GM21526 (cell line): ENCODE measurements around the gene NPHP1.
"Not testable (repeated sequence)": the region's sequence is repeated elsewhere in the genome, so short reads cannot be mapped to it uniquely, and the experiment has no call there.

Experiments used
- ATAC-seq: cut with Tn5 transposase; IDR thresholded peaks from one replicate; pipeline ENCODE4 v1.9.1; 2021; ENCODE audit warnings: moderate library complexity; ENCODE audit not compliant: unreplicated experiment, low FRiP score

Gene NPHP1

DNA sequence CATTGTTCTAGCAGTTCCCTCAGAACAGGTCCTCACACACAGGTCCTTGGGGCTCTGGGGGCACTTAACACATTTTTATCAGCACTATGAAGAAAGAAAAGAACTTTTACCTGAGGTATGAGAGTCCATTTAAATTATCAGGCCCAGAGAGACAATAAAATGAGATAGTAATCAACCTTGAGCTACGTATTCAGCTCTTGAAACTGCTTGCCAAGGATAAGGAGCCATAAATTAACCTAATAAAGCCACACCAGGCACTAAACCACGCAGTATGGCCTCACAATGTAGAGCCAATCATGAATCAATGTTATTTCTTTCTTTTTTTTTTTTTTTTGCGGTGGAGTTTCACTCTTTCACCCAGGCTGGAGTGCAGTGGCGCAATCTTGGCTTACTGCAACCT is 126.7 kb downstream of the NPHP1 start:
- ATAC-seq: not testable (repeated sequence)

DNA sequence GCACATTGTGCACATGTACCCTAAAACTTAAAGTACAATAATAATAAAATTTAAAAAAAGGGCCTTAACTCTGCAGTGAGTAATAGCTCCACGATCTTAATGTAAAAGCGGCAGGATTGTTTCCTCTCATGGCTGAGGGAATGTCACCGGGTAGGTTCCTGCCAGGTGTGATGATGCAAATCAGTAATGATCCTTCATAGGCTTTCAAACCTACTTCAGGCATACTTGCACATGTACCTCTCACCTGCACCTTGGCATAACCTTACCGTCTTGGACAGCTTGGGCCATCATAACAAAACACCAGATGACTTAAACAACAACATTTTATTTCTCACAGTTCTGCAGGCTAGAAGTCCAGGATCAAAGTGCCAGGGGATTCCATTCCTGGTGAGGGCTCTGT is 128.9 kb downstream of the NPHP1 start:
- not testable (repeated sequence) for ATAC-seq
